GM12878 (cell line): Measurements from ENCODE around the gene BUD23. TPM values are rescaled to one million over a fixed set of nuclear protein-coding genes. Genes with fewer than 3 reads are reported as not detected.

Experiments used
- ATAC-seq: fragments of 200-7000 bp; cut with Tn5 transposase; 3 replicates; pipeline ENCODE4 v1.9.1; 2020; ENCODE audit warnings: mild to moderate bottlenecking, moderate library complexity
- BruUV-seq: library from RNA; stranded (reverse); fragments of 400-500 nt; replicated peaks from 2 replicates; lab custom pipeline; 2021; lab: Mats Ljungman, UMichigan
- CTCF ChIA-PET: fragments of 300-600 bp; sonication (Branson Sonifier 250); formaldehyde crosslinking; extraction: SDS; loops from one replicate; lab custom pipeline; 2021; ENCODE audit warnings: inconsistent platforms; lab: Yijun Ruan, JAX
- POLR2A ChIA-PET: fragments of 350-600 bp; formaldehyde crosslinking; extraction: SDS; loops from one replicate; lab custom pipeline; 2021; ENCODE audit warnings: inconsistent platforms; lab: Charles Lee
- RAD21 ChIA-PET: fragments of 300-600 bp; sonication (Branson Sonifier 250); formaldehyde crosslinking; loops from one replicate; lab custom pipeline; 2023; ENCODE audit warnings: antibody characterized with exemption; ENCODE audit not compliant: unreplicated experiment; lab: Charles Lee
- SMC1A ChIA-PET: fragments of 300-600 bp; sonication (Branson Sonifier 250); formaldehyde crosslinking; loops from one replicate; lab custom pipeline; 2023; ENCODE audit not compliant: unreplicated experiment, uncharacterized antibody; lab: Charles Lee
- DNase-seq: peaks from one replicate; pipeline ENCODE4 v3.0.0-alpha.2; 2011; ENCODE audit warnings: low read depth, low spot score
- FAIRE-seq: peaks from 3 replicates; lab custom pipeline; 2011; peaks lifted over from hg19 to GRCh38; lab: Jason Lieb, UNC
- H2AFZ ChIP-seq: 2 replicates; pipeline ENCODE4 v1.6.0; 2011; ENCODE audit warnings: low read depth, low read length, control low read depth; ENCODE audit not compliant: control insufficient read depth
- H3K27ac ChIP-seq: 2 replicates; pipeline ENCODE4 v1.5.1; 2011; ENCODE audit warnings: control low read depth; ENCODE audit not compliant: control insufficient read depth, insufficient read depth
- H3K27me3 ChIP-seq, 2 experiments: replicated peaks in 1 of 2; 2 replicates each; pipeline versions ENCODE4 v1.6.0 to v1.6.1; 2011; ENCODE audit warnings: low read length in 1 of 2; ENCODE audit not compliant: control insufficient read depth in 2 of 2, insufficient read depth in 2 of 2
- H3K36me3 ChIP-seq, 2 experiments: 2 replicates each; pipeline ENCODE4 v1.5.1; 2011; ENCODE audit warnings: low read length in 1 of 2; ENCODE audit not compliant: control insufficient read depth in 2 of 2, insufficient read depth in 2 of 2
- H3K4me1 ChIP-seq: 2 replicates; pipeline ENCODE4 v1.6.1; 2011; ENCODE audit warnings: mild to moderate bottlenecking, low read length, moderate library complexity, mixed read lengths; ENCODE audit not compliant: control insufficient read depth, insufficient read depth
- H3K4me2 ChIP-seq: 2 replicates; pipeline ENCODE4 v1.6.0; 2011; ENCODE audit warnings: control low read depth; ENCODE audit not compliant: control insufficient read depth, insufficient read depth
- H3K4me3 ChIP-seq: fragments of 200-600 bp; sonication (generic); 2 replicates; pipeline ENCODE4 v1.5.1; 2016
- H3K79me2 ChIP-seq: 2 replicates; pipeline ENCODE4 v1.6.0; 2011; ENCODE audit warnings: low read length; ENCODE audit not compliant: control insufficient read depth, insufficient read depth
- H3K9ac ChIP-seq: 2 replicates; pipeline ENCODE4 v1.8.0; 2011; ENCODE audit warnings: low read length, control low read depth, mixed read lengths; ENCODE audit not compliant: control insufficient read depth, insufficient read depth
- H3K9me3 ChIP-seq: replicated peaks from 3 replicates; pipeline ENCODE4 v1.5.1; 2011; ENCODE audit warnings: mild to moderate bottlenecking, low read length; ENCODE audit not compliant: control insufficient read depth, insufficient read depth
- H4K20me1 ChIP-seq: 2 replicates; pipeline ENCODE4 v1.6.0; 2011; ENCODE audit not compliant: control insufficient read depth, insufficient read depth
- BMI1 ChIP-seq: fragments of 450-650 bp; IDR thresholded peaks from 2 replicates; pipeline ENCODE4 v1.6.1; 2016; ENCODE audit warnings: mild to moderate bottlenecking, moderate library complexity, borderline replicate concordance
- CBX3 ChIP-seq: fragments of 200-600 bp; sonication (generic); IDR thresholded peaks from 2 replicates; pipeline ENCODE4 v1.6.1; 2016; ENCODE audit warnings: low read depth, borderline replicate concordance
- IKZF1 ChIP-seq: fragments of 450-650 bp; conservative IDR thresholded peaks from 2 replicates; pipeline ENCODE4 v1.6.1; 2017; ENCODE audit warnings: antibody characterized with exemption, mild to moderate bottlenecking
- IKZF2 ChIP-seq, 2 experiments: fragments of 450-650 bp; IDR thresholded peaks; 2 replicates each; pipeline ENCODE4 v1.6.1; 2017; ENCODE audit warnings: mild to moderate bottlenecking in 2 of 2, moderate library complexity in 2 of 2
- MEF2B ChIP-seq: fragments of 450-650 bp; IDR thresholded peaks from 2 replicates; pipeline ENCODE4 v1.6.1; 2018; ENCODE audit warnings: mild to moderate bottlenecking, moderate library complexity; ENCODE audit not compliant: partially characterized antibody, poor library complexity, severe bottlenecking
- MTA3 ChIP-seq: IDR thresholded peaks from 2 replicates; pipeline ENCODE4 v1.6.1; 2012; ENCODE audit warnings: low read length, inconsistent platforms, borderline replicate concordance
- NRF1 ChIP-seq: conservative IDR thresholded peaks from 2 replicates; pipeline ENCODE4 v1.6.1; 2011; ENCODE audit warnings: mild to moderate bottlenecking, low read depth, low read length, improper control_type of control experiment
- SKIL ChIP-seq: fragments of 450-650 bp; IDR thresholded peaks from 2 replicates; pipeline ENCODE4 v1.6.1; 2017; ENCODE audit warnings: mild to moderate bottlenecking, low read depth, inconsistent platforms; ENCODE audit not compliant: poor library complexity, severe bottlenecking
- SMC3 ChIP-seq: IDR thresholded peaks from 2 replicates; pipeline ENCODE4 v1.6.1; 2011; ENCODE audit warnings: low read length, improper control_type of control experiment, borderline replicate concordance
- WRNIP1 ChIP-seq: IDR thresholded peaks from 2 replicates; pipeline ENCODE4 v1.6.1; 2011; ENCODE audit warnings: low read depth, low read length, improper control_type of control experiment, borderline replicate concordance
- ZBTB11 ChIP-seq: fragments of 450-650 bp; formaldehyde crosslinking; IDR thresholded peaks from 2 replicates; pipeline ENCODE4 v1.5.0; 2022; ENCODE audit warnings: mild to moderate bottlenecking, missing genetic modification characterization
- ZNF24 ChIP-seq: fragments of 450-650 bp; IDR thresholded peaks from 2 replicates; pipeline ENCODE4 v1.6.1; 2017; ENCODE audit warnings: antibody characterized with exemption, mild to moderate bottlenecking
- WGBS: methylation state at CpG from one replicate; pipeline ENCODE4 v1.1.6; 2016; ENCODE audit warnings: low lambda C conversion rate; ENCODE audit not compliant: insufficient replicate concordance, insufficient coverage; ENCODE audit errors: missing lambda C conversion rate; 5-methylcytosine and 5-hydroxymethylcytosine counted together
- in situ Hi-C: fragments of 300-500 bp; cut with MboI; formaldehyde crosslinking; loops from 9 replicates; pipeline ENCODE4 v1.14.3; 2018; ENCODE audit warnings: mixed read lengths
- intact Hi-C: fragments of 100-400 bp; cut with micrococcal nuclease; formaldehyde crosslinking; loops from one replicate; pipeline ENCODE4 v1.14.2; 2022; ENCODE audit not compliant: unreplicated experiment
- polyA plus RNA-seq, 11 experiments: library from polyadenylated mRNA; depleted of rRNA in 4 of 11; unstranded in 6 of 11; stranded (reverse) in 5 of 11; fragments of >200 nt; fragmentation: Nextera tagmentation in 4 of 11; fragmentation: Illumina TruSeq in 1 of 11; extraction: Ambion mirVana in 4 of 11; extraction: Trizol in 1 of 11; gene quantifications; 1 replicate in 1 of 11; 2 replicates in 10 of 11; pipeline versions ENCODE4 v1.2.1 to v1.2.3, GENCODE V29; 2011 to 2016; ENCODE audit warnings: inconsistent platforms in 2 of 11, missing spikeins in 2 of 11, low read depth in 1 of 11
- total RNA-seq, 4 experiments: library from RNA; depleted of rRNA in 3 of 4; stranded (reverse); fragments of >200 nt in 3 of 4; fragmentation: Illumina TruSeq in 1 of 4; extraction: Trizol in 1 of 4; gene quantifications; 2 replicates each; pipeline versions ENCODE4 v1.2.1 to v1.2.3, GENCODE V29; 2013 to 2021
- TF ChIP-seq, protein P1 (sequence below): fragments of 450-650 bp; IDR thresholded peaks from 2 replicates; pipeline ENCODE4 v1.6.1; 2018; ENCODE audit warnings: mild to moderate bottlenecking, low read depth, moderate library complexity; ENCODE audit not compliant: partially characterized antibody

BUD23 gene
- total and polyA plus RNA-seq, 10 of the 15 experiments (the other 5 are each of a cell fraction or from before 2014, with no cell fraction given), result 36.4 to 138 (median 99.5) TPM

- in situ Hi-C loops, result no loop called here
- ChIA-PET SMC1A (no interaction called here), POLR2A (interaction anchor here (0.6 kb wide), 1 partner anchor 135 kb away, joined by 4 read pairs; no protein-coding TSS in a partner anchor), RAD21 (no interaction called here), CTCF (interaction anchor here (0.8 kb wide), 1 partner anchor 114 kb away, joined by 3 read pairs; no protein-coding TSS in a partner anchor)
- no peak overlapping the region for H3K9ac ChIP-seq
- BruUV-seq, result no TSS peak
- intact Hi-C loops, result no loop called here
- no peak for TF ChIP-seq IKZF1
- no peak for TF ChIP-seq ZBTB11 (CRISPR knock-in tag)
- TF ChIP-seq NRF1, result no peak
- TF ChIP-seq IKZF2 (IDR thresholded peaks at IDR 0.05), result no peak
- TF ChIP-seq SKIL, result no peak
- no peak for TF ChIP-seq MEF2B
- no peak for TF ChIP-seq BMI1
- TF ChIP-seq MTA3, result no peak
- no peak for TF ChIP-seq ZNF24
- TF ChIP-seq CBX3, result no peak
- TF ChIP-seq WRNIP1, result no peak
- TF ChIP-seq, protein P1, sequence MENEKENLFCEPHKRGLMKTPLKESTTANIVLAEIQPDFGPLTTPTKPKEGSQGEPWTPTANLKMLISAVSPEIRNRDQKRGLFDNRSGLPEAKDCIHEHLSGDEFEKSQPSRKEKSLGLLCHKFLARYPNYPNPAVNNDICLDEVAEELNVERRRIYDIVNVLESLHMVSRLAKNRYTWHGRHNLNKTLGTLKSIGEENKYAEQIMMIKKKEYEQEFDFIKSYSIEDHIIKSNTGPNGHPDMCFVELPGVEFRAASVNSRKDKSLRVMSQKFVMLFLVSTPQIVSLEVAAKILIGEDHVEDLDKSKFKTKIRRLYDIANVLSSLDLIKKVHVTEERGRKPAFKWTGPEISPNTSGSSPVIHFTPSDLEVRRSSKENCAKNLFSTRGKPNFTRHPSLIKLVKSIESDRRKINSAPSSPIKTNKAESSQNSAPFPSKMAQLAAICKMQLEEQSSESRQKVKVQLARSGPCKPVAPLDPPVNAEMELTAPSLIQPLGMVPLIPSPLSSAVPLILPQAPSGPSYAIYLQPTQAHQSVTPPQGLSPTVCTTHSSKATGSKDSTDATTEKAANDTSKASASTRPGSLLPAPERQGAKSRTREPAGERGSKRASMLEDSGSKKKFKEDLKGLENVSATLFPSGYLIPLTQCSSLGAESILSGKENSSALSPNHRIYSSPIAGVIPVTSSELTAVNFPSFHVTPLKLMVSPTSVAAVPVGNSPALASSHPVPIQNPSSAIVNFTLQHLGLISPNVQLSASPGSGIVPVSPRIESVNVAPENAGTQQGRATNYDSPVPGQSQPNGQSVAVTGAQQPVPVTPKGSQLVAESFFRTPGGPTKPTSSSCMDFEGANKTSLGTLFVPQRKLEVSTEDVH, result no peak
- TF ChIP-seq SMC3, result no peak
- no peak for ATAC-seq
- H3K9me3 ChIP-seq, result no peaks in the 10 kb centered on the region
- no peak overlapping the region for H3K27ac ChIP-seq
- H3K36me3 ChIP-seq, result peaks cover 0 to 8% of the 10 kb centered on the region in 2 experiments; a peak in 2 of 4 replicates
- no peak overlapping the region for H3K4me3 ChIP-seq
- no peak for FAIRE-seq
- no peak overlapping the region for H3K4me2 ChIP-seq
- H2AFZ ChIP-seq, result no peak overlapping the region
- no peaks in the 10 kb centered on the region; the same call in 1 of the 2 replicates for H3K79me2 ChIP-seq
- no peaks in the 10 kb centered on the region; the same call in 1 of the 2 replicates for H3K4me1 ChIP-seq
- H4K20me1 ChIP-seq, result no peaks in the 10 kb centered on the region
- DNase-seq, result no peak
- no peaks in the 10 kb centered on the region for H3K27me3 ChIP-seq
- WGBS, result 79% methylated on average over 5 of the region's 5 CpGs
Measured at GRCh38 chr7:73741600-73741999, 58.2 kb downstream of the BUD23 start.
